ENCODE measurements around the gene OAF.
A peak's percentile ranks its signal among the peaks of the same experiment; 100 is the strongest.

Gene OAF

GRCh38 chr11:120210626-120211521, at the start of gene OAF:
OAF (plus strand) TSS chr11:120211032; CDS start chr11:120211280, 248 bp downstream.
- peak; percentile 93 for DNase-seq (ENCODE audit: low spot score)
- in situ Hi-C loops (cut with MboI; ENCODE audit: low sequenced_read_pairs, unreplicated experiment) = no loop called here

GRCh38 chr11:120167659-120168058, 43.2 kb upstream of the OAF start:
- DNase-seq (ENCODE audit: low spot score) = no peak
- TF ChIP-seq, protein P1, sequence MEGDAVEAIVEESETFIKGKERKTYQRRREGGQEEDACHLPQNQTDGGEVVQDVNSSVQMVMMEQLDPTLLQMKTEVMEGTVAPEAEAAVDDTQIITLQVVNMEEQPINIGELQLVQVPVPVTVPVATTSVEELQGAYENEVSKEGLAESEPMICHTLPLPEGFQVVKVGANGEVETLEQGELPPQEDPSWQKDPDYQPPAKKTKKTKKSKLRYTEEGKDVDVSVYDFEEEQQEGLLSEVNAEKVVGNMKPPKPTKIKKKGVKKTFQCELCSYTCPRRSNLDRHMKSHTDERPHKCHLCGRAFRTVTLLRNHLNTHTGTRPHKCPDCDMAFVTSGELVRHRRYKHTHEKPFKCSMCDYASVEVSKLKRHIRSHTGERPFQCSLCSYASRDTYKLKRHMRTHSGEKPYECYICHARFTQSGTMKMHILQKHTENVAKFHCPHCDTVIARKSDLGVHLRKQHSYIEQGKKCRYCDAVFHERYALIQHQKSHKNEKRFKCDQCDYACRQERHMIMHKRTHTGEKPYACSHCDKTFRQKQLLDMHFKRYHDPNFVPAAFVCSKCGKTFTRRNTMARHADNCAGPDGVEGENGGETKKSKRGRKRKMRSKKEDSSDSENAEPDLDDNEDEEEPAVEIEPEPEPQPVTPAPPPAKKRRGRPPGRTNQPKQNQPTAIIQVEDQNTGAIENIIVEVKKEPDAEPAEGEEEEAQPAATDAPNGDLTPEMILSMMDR (IDR thresholded peaks at IDR 0.05; ENCODE audit: borderline replicate concordance, control extremely low read depth, extremely low read depth, insufficient read depth, missing control alignments) = no peak
- in situ Hi-C loops (cut with MboI; ENCODE audit: low sequenced_read_pairs, unreplicated experiment) = no loop called here

More at GRCh38 chr11:120210626-120211521, at the start of gene OAF:
- TF ChIP-seq, protein P1 (IDR thresholded peaks at IDR 0.05; ENCODE audit: borderline replicate concordance, control extremely low read depth, extremely low read depth, insufficient read depth, missing control alignments) = peak; percentile 22

DNA sequence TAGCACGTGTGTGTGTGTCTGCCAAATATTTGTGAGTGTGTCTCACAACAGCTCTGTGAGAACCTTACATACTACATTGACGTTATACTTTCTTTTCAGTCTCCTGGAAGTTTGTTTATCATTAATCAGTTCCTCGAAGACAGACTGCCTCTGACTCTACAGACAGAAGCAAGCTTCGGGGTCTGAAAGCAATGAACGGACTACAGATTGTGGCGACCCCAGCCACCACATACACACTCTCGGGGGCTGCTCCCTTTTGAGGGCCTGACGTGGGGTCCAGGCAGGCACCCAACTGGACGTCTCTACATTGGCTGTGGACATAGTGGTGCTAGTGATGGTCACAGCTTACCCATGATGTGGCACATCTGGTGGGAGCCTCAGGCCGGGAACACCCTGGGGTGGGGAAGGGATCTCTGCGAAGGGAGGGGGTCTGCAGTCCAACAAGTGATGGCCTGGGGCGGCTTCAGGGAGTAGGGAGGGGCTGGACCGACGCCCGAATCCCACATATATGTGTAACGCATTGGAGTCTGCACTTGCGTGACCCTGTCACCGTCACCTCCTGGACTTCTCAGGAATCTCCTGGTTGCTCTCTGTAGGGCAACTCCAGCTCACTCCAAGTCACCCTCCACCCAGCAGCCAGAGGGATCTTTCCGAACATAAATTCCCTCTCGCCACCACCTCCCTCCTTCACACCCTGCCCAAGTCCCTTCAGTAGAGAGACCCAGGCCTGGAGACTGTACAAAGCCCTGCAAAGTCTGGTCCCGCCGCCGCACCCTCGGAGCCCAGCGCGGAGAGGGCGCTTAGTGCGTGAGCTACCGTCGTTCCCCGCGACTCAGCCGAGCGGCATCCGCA, 42.5 kb upstream of the OAF start:
- in situ Hi-C loops (cut with MboI; ENCODE audit: low sequenced_read_pairs, unreplicated experiment) = no loop called here
- TF ChIP-seq, protein P1 (IDR thresholded peaks at IDR 0.05; ENCODE audit: borderline replicate concordance, control extremely low read depth, extremely low read depth, insufficient read depth, missing control alignments) = no peak
- peak; percentile 15 for DNase-seq (ENCODE audit: low spot score)

GRCh38 chr11:120168960-120169681, 41.7 kb upstream of the OAF start:
- DNase-seq (ENCODE audit: low spot score) = peak; percentile 87
- in situ Hi-C loops (cut with MboI; ENCODE audit: low sequenced_read_pairs, unreplicated experiment) = no loop called here
- TF ChIP-seq, protein P1 (IDR thresholded peaks at IDR 0.05; ENCODE audit: borderline replicate concordance, control extremely low read depth, extremely low read depth, insufficient read depth, missing control alignments) = peak; percentile 87

DNA sequence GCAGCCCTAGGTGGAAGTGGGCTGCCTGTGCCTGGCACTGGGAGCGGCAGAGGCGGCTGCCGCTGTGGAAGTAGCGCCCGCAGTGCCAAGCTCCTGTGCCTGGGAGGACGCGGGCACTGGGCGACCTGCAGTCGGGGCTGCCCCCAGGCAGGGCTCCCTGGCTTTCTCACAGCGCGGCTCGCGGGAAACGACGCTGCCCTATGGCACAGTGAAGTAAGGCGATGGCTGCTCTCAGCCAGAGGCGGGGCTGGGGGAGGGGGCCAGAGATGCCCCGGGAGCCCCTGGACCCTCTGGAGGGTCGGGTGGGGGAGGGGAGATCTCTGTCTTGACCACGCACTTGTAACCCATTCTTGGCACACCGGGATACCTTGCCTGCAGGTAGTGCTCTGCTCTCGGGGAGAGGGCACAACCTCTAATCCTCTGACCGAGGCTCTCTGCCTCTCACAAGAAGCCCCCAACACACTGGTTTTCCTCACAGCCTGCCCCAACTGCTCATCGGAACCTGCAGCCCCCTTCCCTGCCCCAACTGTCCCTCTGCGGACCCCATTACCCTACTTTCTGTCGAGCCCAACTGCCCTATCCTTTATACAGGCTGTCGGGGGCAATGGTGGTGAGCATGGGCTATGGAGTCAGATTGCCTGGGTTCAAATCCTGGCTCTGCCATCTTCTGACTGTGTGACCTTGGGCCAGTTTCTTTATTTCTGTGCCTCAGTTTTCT, 40.7 kb upstream of the OAF start:
- DNase-seq (ENCODE audit: low spot score) = peak; percentile 19
- in situ Hi-C loops (cut with MboI; ENCODE audit: low sequenced_read_pairs, unreplicated experiment) = loop anchor here (5.0 kb wide), 1 partner anchor 57 kb away; no protein-coding TSS in a partner anchor
- TF ChIP-seq, protein P1 (IDR thresholded peaks at IDR 0.05; ENCODE audit: borderline replicate concordance, control extremely low read depth, extremely low read depth, insufficient read depth, missing control alignments) = no peak

Data from GM13976 (cell line).